Measurements from ENCODE around the gene AJAP1.

AJAP1 gene

DNA sequence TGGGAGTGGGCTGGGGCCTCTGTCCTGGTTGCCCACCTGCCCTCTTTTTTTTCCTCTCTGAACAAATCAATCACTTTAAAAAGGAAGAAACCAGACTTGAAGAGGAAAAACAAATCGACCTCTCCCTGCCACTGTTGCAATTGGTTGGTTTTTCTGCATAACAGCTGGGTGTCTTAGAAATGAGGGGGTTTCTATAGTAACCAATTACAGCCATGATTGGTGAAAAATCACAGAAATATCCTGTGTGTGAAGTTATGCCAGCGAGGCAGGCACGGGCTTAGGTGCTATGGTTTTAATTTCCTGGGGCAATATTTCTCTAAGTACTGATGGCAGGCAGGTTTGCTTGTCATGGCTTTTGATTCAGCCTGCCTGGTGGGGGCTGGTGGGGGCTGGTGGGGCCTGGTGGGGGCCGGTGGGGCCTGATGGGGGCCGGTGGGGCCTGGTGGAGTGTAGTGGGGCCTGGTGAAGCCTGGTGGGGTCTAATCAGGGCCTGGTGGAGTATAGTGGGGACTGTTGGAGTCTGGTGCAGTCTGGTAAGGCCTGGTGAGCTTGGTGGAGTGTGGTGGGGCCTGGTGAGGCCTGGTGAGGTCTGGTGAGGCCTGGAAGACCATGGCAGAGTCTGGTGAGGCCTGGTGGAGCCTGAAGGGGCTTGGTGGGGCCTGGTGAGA, 54.6 kb downstream of the AJAP1 start:
- DNase-seq = no peak

DNA sequence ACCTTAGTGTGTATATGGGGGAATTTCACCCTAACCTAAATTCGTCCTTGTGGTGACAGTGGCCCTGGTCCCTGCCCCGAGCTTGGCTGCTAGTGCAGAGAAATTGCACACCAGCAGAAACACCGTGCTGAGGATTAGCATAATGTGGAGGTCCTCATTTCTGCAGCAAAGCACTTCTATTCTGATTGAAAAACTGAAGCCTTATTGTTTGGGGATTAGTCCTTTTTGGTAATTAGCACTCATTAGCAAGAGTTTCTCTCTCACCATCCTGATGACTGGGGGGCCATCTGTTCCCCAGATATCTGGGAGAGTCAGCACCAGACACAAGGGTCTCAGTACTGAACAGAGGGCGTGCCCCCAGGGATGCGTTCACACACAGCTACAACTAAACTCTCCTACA, 55.2 kb downstream of the AJAP1 start:
- no peak for DNase-seq

DNA sequence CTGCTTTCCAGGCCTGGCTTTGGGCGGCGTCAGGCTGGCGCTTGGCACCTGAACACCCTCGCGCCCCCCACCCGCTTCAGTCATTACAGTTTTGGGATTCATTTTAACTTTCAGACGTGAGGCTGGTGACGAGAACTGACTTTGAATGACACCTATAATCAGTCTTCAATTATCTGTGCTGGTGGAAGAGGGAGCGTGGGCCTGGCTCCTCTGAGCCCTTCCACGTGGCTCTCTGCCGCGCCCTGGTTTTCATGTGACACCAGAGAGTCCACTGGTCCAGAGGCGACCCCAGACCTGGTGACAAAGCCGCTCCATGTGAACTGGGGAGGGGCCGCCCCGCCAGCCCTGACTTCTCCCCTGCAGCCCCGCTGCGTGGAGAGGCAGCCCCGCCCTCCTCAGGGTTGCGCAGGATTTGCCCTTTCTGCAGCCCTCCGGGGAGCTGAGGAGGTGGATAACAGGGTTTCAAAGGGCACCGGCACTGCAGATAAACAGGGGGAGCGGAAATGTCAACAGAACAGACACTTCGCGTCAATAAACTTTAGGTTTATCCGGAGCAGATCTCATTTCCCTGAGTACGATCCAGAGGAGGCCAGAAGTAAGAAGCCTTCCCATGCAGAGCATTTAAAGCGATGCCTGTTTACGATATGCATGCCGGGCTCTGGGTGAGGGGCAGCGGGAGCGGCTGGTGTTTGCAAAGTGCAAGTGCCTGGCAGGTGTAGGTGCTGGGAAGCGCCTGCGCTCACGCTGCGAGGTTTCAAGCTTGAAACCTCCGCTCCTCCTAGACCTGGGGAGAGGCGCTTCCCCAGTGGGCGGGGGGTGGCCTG, 56.4 kb downstream of the AJAP1 start:
- DNase-seq = no peak

DNA sequence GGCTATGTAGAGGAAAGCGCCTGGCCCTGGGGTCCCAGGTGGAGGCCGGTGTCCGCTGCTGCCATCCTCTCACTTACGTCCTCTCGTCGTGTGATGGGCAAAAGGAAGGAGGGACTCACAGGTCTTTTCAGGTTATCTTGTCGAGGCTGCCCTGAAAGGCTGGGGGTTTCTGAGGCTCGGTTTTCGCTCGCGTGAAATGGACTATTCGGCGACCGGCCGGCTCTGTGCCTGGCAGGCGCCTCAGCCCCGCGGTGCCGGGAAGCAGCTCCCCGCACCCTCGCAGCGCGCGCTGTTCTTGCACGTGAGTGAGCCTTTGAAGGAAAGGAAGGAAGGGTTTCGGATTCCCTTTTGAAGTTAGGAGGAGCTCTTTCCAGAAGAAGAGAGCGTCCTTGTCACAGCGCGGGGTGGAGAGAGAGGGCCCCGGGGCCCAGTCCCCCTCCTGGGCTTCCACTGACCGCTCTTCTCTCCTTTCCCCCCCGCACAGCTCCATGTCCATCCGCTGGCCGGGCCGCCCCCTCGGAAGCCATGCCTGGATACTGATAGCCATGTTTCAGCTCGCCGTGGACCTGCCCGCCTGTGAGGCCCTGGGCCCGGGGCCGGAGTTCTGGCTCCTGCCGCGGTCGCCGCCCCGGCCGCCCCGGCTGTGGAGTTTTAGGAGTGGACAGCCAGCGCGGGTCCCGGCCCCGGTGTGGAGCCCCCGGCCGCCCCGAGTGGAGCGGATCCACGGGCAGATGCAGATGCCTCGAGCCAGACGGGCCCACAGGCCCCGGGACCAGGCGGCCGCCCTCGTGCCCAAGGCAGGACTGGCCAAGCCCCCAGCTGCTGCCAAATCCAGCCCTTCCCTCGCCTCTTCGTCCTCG, 57.2 kb downstream of the AJAP1 start:
- no peak for DNase-seq

DNA sequence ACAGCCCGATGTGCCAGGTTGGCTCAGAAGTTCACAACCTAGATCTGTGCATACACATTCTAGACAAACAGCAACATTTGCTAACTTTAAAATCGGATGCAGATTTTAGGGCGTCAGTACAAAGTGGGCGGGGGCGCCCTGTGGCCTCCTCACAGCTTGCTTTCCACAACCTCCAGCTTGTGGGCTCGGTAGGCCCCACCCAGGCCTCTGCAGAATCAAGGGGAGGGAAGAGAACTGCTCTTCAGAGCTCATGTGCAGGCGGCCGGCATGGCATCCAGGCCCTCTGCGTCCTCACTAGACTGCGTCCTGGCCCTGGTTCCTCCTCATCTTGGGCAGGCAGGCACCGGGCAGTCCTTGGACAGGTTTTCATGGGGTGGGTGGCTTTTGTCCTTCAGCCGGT, 59.3 kb downstream of the AJAP1 start:
- no peak for DNase-seq

DNA sequence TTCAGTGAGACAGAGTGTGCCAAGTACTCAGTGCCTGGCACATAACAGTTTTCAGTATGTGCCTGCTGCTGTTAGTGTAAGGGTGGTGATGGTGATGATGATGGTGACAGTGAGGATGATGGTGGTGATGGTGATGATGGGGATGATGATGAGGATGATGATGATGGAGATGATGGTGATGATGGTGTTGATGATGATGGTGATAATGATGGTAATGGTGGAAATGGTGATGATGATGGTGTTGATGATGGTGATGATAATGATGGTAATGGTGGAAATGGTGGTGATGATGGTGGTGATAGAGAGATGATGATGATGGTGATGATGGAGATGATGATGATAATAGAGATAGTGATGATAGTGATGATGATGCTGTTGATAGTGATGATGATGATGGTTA, 62.0 kb downstream of the AJAP1 start:
- no peak for DNase-seq

DNA sequence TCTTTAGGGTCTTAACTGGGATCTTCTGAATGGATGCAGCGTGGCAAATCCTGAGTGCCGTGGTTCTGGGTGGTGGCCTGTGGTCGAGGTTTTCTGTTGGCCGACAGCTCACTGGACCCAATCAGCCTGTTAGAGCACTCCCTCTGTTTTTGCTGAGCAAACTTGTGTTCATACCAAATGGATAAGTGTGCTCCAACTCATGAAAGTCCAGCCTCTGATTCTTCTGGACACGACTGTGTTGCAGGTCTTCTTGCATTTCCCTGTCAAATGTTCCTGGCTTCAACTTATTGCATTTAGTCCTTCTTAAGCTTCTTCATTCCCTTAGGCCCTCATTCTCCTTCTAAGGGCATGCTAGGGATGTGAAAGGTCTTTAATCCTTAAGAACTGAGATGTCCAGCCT, 63.7 kb downstream of the AJAP1 start:
- no peak for DNase-seq

DNA sequence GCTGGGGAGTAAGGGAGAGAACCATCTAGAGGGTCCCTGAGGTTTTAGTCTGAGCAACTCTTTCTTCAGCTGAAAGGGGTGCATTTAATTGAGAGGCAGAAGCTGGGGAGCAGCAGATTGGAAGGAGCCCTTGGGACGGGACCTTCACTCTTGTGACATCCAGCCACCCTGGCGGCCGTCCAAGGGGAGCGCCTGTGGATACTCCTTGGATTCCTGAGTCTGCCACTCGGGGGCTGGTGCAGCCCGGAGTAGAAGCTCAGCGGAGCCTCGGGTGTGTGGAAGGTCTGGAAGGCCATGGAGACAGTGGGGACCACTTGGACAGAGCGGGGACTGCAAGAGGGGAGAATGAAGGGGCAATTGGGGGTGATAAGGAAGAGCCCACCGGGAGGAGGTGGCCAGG, 68.7 kb downstream of the AJAP1 start:
- no peak for DNase-seq

DNA sequence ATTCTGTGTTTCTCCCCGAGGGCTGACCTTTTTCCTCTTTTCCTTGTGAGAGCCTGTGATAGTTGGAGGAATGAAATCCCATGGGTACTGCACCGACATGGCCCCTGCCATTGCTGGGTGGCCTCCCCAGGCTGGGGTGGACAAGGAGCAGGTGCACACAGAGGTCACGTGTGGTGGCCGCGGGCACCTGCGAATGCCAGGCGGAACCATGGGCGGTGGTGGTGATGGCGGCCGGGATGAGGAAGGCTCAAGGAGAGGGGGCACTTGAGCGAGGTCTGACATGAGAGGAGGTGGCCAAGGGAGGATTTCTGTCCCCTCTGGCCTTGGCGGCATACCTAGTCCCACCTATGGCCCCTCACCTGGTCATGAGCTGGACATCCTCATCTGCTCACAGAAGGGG, 69.6 kb downstream of the AJAP1 start:
- no peak for DNase-seq

DNA sequence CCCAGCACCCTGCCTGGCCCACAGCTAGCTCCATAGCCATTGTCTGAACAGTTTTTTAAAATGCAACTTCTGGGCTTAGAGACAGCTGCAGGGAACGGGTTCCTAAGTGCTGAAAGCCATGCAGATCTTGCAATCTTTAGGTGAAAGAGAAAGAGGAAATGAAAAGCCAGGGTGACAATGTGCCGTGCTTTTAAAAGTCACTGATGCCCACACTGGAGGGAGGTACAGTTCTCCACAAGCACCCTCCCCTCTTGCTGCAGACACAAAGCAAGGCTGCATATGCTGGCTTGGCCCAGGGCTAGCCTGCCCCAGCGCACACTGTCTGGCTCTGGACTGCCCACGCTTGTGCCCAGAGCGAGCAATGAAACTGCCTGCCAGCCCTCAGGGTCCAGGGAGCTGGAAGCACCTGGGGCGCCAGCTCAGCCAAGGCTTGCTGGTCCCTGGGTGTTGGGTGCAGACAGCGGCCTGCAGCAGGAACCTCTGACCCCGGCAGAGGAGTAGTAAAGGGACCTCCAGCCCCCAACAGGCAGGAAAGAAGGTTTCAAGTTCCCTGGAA, 70.4 kb downstream of the AJAP1 start:
- DNase-seq = no peak

DNA sequence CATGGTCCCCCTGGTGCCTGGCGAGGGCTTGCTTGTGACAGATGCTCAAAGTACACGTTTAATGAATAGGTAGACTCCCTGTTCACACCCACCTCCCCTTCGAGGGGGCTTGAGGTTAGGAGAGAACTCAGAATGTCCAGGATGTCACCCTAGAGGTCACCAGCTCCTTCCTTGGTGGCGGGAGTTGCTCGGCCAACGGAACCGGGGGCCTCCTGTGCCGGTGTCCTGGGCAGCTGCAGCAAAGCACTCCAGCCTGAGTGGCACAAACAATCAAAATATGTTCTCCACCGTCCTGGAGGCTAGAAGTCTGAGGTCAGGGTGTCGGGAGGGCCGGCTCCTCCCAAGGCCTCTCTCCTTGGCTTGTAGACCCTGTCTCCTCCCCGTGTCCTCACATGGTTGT, 71.0 kb downstream of the AJAP1 start:
- no peak for DNase-seq

DNA sequence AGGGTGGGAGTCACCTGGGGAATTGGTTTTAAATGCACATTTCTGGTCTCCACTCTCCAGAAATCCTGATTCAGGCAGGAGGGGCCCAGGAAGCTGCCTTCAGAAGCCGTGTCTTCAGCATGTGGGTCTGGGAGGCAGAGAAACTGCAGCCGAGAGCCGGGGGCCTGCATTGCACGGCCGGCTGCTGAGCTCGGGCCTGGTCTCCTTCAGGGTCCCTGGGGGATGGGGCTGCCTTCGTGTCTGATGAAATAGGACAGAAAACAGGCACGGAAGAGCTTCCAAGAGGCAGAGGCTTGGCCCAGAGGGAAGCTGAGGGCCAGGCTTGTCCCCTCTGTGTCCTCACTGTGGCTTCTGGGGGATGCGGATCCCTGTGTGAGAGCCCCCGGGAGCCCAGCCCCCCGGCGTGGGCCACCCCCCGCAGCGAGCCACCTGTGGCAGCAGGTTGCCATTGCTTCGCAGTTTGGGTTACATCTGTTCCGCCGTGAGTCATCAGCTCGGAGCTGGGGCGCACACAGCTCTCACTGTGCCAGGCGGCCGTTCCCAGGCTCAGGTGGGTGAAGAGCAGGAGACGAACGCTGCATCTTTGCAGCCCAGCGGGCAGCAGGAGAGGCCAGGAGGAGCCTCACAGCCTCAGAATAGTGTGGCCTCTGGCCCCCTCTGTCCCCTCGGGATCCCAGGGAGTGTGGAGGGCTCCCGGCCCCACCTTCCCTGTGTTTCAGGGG, 72.4 kb downstream of the AJAP1 start:
- no peak for DNase-seq

DNA sequence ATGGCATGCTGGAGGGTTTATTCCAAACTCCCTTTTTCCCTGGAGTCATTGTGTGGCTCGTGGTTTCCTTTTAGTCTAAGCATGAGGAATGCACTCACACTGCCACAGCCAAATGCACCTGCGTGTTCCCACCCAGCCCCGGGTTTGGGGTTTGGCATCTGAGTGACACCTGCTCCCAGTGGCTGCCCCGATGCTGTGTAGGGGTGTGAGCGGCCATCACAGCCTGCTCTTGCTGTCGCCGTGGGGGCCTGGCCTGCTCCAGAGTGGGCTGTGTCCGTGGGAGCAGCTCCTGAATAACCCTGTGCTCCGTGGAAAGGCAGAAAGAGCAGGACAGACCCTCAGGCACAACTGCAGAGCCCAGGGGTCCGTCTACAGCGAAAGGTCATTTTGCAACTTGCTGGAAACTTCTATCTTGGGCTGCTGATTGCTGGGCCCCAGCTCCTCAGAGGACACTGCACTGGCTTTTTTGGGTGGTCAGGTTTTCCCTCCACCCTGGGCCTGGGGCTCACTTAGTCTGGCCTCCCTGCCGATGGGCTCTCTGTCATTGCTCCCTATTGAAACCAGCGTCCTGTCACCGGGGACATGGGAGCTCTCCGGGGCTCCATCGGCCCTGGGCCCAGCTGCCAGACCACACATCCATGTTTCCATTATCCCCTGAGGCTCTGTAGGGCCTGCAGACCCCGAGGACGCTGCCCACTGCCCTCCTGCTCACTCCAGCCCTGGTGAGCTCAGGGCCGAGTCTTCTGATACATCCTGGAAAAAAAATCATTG, 74.1 kb downstream of the AJAP1 start:
- no peak for DNase-seq

DNA sequence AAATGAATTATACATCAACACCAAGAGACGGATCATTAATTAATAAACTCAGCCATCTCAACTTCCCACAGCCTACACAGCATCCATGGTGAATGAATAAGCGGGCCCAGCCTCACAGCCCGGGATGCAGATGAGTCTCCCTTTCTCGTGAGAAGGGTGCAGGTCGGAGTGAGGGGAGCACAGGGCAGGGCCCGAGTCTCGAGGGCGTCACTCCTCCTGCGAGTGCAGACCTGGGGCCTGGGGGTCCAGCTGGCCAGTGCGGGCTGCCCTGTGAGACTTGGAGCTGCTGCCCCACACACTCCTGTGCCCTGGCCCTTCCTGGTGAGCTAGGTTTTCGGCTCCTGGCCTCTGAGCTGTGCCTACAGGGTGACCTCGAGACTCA, 74.7 kb downstream of the AJAP1 start:
- no peak for DNase-seq

DNA sequence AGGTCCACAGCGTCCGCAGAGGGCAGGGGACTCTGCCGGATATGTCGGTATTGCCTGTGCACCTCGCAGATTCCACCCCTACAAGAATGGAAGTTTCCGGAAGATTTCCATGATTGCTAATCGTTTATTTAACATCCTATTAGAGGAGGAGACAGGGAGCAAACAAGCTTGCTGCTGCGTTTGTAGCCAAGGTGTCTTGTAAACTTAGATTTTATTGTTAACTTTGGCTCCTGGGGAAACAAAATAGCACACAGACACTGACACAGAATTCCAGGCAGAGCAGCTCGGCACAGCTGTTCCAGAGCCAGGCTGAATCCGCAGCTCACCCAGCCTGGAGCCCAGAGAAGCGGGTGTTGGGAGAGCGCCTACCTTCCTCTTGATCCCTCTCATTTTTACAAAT, 75.7 kb downstream of the AJAP1 start:
- DNase-seq = no peak

DNA sequence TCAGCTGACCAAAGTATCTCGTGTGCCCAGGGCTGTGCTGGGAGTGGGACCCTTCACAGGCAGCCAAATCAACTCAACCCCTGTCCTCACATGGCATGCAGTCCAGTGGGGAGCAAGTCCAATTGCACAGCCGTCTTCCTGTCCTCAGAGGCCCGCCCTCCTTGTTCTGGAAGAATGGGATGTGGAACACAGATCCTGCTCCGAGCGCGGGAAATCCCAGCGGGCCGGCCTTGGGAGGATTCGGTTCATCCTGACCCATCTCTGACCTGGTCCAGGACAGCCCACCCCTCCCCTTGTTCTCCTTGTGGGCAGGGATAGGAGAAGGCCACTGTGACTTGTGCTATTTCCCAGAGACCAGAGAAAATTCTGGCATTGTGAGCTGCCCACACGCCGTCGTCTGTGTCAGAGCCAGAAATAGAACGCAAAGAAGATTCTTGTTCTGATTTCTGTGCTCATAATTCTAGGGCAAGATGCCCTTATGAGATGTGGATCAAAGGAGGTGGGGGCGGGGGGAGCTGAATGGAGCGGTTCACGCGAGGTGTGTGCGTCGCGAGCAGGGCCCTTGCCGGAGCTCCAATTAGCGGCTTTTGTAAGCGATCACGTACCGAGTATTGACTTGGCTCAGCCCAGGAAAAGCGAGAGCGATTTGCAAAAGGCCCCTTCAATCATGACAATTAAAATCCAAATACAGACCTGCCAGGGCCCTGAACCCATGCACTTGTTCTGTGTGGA, 79.2 kb downstream of the AJAP1 start:
- DNase-seq = no peak

DNA sequence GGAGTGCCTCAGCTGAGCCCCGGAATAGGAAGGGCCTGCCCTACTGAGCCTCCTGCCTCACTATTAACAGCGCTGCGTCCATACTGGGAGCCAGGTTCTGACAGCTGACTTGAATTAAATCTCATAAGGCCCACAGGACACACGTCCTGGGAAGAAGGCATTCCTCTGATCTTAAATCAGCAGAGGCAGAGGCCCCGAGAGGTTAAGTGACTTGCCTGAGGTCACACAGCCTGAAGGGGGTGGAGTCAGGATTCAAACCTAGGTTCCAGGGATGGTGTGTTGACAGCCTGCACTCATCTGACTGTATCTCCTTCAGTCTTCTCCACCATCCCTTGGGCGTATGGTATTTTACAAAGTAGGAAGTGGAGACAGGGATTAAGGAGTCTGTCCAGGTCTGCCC, 79.8 kb downstream of the AJAP1 start:
- no peak for DNase-seq

DNA sequence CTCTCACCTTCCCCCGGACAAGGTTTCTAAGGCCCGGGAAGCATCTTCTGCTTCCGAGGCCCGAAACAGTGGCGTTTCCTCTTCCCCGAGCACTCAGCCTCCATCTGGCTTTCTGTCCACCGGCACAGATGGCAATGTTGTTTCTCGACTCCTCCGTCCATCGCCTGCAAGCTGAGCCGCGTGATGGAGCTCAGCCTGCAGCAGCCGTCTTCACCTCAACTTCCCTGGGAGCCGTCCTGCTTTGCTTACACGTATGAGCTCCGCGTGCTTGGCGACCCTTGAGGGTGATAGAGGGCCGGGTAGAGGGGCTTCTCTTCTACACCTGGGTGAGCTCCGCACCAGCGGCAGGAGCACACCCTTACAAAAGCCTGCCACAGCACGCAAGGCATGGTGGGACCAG, 80.4 kb downstream of the AJAP1 start:
- DNase-seq = no peak

DNA sequence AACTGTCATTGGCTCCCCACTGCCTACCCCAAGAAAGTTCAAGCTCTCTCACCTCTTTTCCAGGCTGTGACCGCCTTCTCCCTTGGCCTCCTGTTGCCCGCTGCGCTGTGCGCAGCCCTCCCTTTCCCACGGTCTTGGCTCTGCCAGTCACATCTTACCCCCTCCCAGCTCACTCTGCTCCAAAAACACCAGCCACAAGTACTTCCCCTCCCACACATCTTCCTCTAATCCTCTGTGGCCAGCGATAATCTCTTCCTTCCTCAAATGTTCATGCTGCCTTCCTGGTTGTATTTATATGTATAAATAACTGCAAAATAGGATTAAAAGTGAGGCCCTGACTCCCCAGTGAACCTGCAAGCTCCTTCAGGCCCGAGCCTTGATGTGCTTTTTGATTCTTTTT, 81.8 kb downstream of the AJAP1 start:
- no peak for DNase-seq

DNA sequence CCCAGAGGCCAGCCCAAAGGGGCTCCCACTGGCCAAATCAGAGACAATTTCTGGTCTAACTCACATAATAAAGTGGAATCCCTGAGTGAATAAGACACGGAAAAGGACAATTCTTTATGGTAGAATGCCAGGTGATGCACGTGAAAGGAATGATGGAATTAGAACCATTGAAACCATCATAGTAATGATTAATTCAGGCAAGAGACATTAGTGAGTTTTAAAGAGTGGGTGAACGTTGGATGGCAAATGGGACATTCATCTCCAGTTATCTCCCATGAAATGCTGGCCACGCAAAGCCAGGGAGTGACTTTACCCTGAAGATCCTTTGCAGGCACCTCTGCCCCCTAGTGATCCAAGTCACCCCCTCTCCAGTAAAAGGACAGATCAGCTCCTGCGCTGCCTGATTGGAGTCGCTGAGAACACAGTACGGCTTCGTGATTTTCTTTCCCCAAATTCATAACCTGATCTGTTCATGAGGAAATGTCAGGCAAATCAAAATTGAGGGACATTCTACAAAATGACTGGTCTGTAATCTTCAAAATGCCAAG, 87.5 kb downstream of the AJAP1 start:
- no peak for DNase-seq
